Lung (tissue), 12 donors: Measurements from ENCODE around the gene CDKL1. TPM values are rescaled to one million over a fixed set of nuclear protein-coding genes. Genes with fewer than 3 reads are reported as not detected.

Experiments
- ATAC-seq: fragments of 200-7000 bp; cut with Tn5 transposase; one replicate; pipeline ENCODE4 v1.9.1; 2020; ENCODE audit warnings: moderate number of reproducible peaks; ENCODE audit not compliant: insufficient read depth, low FRiP score
- DNase-seq, 3 donors: peaks; one replicate each; pipeline ENCODE4 v3.0.0-alpha.2; 2013 to 2017
- H3K27ac ChIP-seq, 2 donors: one replicate each; pipeline ENCODE4 v1.5.1; 2013; ENCODE audit warnings: mild to moderate bottlenecking in 2 of 2, moderate library complexity in 2 of 2, control low read depth in 1 of 2, inconsistent platforms in 1 of 2, low read depth in 1 of 2, low read length in 1 of 2
- H3K27me3 ChIP-seq, 3 donors: one replicate each; pipeline ENCODE4 v1.5.1; 2013; ENCODE audit warnings: low read length in 2 of 3; ENCODE audit not compliant: control insufficient read depth in 3 of 3, insufficient read depth in 3 of 3
- H3K36me3 ChIP-seq, 4 donors: one replicate each; pipeline ENCODE4 v1.5.1; 2013; ENCODE audit warnings: low read length in 4 of 4, mild to moderate bottlenecking in 1 of 4, moderate library complexity in 1 of 4; ENCODE audit not compliant: control insufficient read depth in 4 of 4, insufficient read depth in 4 of 4
- H3K4me1 ChIP-seq, 5 donors: one replicate each; pipeline ENCODE4 v1.5.1; 2013; ENCODE audit warnings: low read length in 5 of 5, mild to moderate bottlenecking in 2 of 5, moderate library complexity in 1 of 5; ENCODE audit not compliant: control insufficient read depth in 5 of 5, insufficient read depth in 5 of 5
- H3K4me3 ChIP-seq: one replicate; pipeline ENCODE4 v1.5.1; 2013; ENCODE audit warnings: mild to moderate bottlenecking, control low read depth, moderate library complexity
- H3K9ac ChIP-seq, 2 donors: one replicate each; pipeline ENCODE4 v1.5.1; 2013; ENCODE audit warnings: low read length in 2 of 2, control low read depth in 1 of 2; ENCODE audit not compliant: insufficient read depth in 1 of 2
- H3K9me3 ChIP-seq, 4 donors: one replicate each; pipeline ENCODE4 v1.5.1; 2013; ENCODE audit warnings: low read length in 3 of 4, mild to moderate bottlenecking in 1 of 4, moderate library complexity in 1 of 4; ENCODE audit not compliant: control insufficient read depth in 4 of 4, insufficient read depth in 3 of 4
- CTCF ChIP-seq: IDR thresholded peaks from 2 replicates; pipeline ENCODE4 v1.5.1; 2012; ENCODE audit warnings: mild to moderate bottlenecking; ENCODE audit errors: control extremely low read depth, extremely low read depth
- WGBS, 2 donors: extraction: QIAGEN DNeasy Blood & Tissue Kit; methylation state at CpG; one replicate each; pipeline ENCODE4 v1.1.7; 2013; 5-methylcytosine and 5-hydroxymethylcytosine counted together
- polyA plus RNA-seq, 2 donors: library from polyadenylated mRNA; stranded (reverse); fragments of 200-250 nt; gene quantifications; one replicate each; pipeline ENCODE4 v1.2.1, GENCODE V29; 2013
- total RNA-seq, 2 donors: library from RNA; depleted of rRNA in 1 of 2; stranded (reverse); fragments of >200 nt in 1 of 2; gene quantifications; one replicate each; pipeline ENCODE4 v1.2.1, GENCODE V29; 2014 to 2021
- donor health status: control.
- donor health status: control.
- donor health status: Bipolar disorder and iron deficiency.
- donor health status: healthy.
- donor health status: DM: yes; HTN: yes; CAD: no.

The CDKL1 gene
- total and polyA plus RNA-seq, 4 donors, result 3.8 to 28.2 (median 16.3) TPM

DNA sequence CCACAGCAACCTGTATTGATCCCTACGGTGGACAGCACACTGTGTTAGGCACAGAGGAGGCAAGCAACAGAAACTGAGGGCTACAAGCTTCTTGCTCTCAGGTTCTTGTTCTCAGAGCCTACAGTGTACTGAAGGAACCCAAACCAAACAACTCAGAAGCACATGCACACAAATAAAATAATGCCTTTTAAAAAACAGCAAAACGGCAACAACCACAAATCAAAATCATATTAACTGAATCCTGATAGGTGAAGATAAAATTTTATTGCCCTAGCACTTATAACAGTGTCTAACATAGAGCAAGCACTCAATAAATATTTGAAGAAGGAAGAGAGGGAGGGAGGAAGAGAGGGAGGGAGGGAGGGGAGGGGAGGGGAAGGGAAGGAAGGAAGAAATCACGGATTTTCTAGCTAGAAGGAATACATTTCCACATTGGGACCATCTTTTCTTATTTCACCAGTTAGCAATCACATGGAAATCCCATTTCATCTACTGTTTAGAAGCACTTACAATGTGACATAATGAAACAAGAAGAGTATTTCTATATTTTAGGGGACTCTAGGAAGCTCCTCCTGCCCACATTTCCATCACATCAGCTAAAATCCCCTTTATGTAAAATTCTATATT is 57.4 kb downstream of the CDKL1 start:
- ATAC-seq, result no peak
- H3K4me1 ChIP-seq, result peaks cover 10 to 37% (median 12%) of the 10 kb centered on the region in 5 donors

GRCh38 chr14:50338587-50338986 is 58.1 kb downstream of the CDKL1 start:
- peaks cover 0 to 6% (median 2%) of the 10 kb centered on the region in 4 donors for H3K36me3 ChIP-seq
- H3K9me3 ChIP-seq, result no peaks in the 10 kb centered on the region
- no peak for TF ChIP-seq CTCF
- DNase-seq (no peak), ATAC-seq (no peak)
- H3K4me1 ChIP-seq, result peaks cover 10 to 37% (median 14%) of the 10 kb centered on the region in 5 donors
- 99 to 100% methylated on average over 2 of the region's 2 CpGs for WGBS, 2 donors
- H3K9ac ChIP-seq, result no peak overlapping the region
- no peak overlapping the region for H3K27ac ChIP-seq
- no peaks in the 10 kb centered on the region for H3K27me3 ChIP-seq
- no peak overlapping the region for H3K4me3 ChIP-seq

More for the DNA sequence above, 57.4 kb downstream of the CDKL1 start:
- DNase-seq, result no peak
- peak overlapping the region in 1 of 2 donors; percentile 52 for H3K27ac ChIP-seq
- no peak overlapping the region for H3K9ac ChIP-seq
- no peaks in the 10 kb centered on the region for H3K27me3 ChIP-seq
- no peak overlapping the region for H3K4me3 ChIP-seq
- no peak for TF ChIP-seq CTCF
- 43 to 64% methylated on average over 3 of the region's 3 CpGs for WGBS, 2 donors
- H3K9me3 ChIP-seq, result no peaks in the 10 kb centered on the region
- H3K36me3 ChIP-seq, result peaks cover 0 to 3% (median 2%) of the 10 kb centered on the region in 4 donors

DNA sequence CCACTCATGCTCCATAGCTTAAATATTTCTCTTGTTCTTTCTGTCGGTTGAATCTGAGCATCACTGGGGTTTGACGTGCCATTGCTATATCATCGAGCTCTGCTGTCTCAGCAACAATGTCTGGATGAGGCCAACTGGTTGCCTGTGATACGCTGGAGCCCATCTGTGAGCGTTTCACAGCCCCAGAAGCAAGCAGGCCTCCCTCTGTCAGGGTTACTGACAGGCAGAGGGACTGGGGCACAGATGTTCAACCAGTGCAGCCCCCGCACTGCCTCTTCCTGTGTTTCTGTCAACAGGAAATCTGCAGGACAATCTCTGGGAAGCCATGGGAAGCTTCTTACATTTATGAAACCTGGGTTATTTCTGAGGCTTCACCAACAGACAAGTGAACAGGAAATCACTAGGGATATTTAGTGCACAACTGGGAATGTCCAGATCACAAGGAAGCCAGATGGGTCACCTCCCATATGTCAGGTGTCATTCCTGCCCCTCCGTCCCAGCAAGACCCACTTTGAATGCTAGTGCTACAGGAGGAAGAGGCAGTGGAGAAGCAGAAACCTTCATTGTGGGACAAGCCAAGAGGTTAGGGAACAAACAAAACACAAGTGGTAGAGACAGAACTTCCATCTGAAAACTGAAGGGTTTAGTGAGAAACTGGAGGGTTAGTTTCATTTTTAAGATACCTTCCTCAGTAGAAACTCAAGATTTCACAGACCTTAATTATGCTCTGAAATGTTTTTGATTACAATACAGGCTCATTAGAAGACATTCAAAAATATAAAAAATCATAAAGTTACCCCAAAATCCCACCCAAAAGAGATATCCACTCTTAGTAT is 60.5 kb downstream of the CDKL1 start:
- DNase-seq, result peak; percentile 69 to 84 (median 78)
- Histone ChIP-seq H3K27me3 (no peaks in the 10 kb centered on the region), H3K9me3 (no peaks in the 10 kb centered on the region), H3K9ac (peak overlapping the region in 1 of 2 donors; percentile 53), H3K4me3 (no peak overlapping the region), H3K4me1 (peaks cover 10 to 19% (median 13%) of the 10 kb centered on the region in 5 donors), H3K36me3 (peaks cover 0 to 14% (median 7%) of the 10 kb centered on the region in 4 donors), H3K27ac (peak overlapping the region; percentile 55 to 82)
- 14 to 30% methylated on average over 7 of the region's 7 CpGs for WGBS, 2 donors
- ATAC-seq, result peak; percentile 27
- no peak for TF ChIP-seq CTCF
